ENCODE results near the gene OSCP1.
A peak's percentile ranks its signal among the peaks of the same experiment; 100 is the strongest.

OSCP1 gene

GRCh38 chr1:36380782-36381181 is 69.5 kb downstream of the OSCP1 start:
- no peak for DNase-seq

- DNase-seq, result no peak
Measured at GRCh38 chr1:36380143-36380619, 70.1 kb downstream of the OSCP1 start.

GRCh38 chr1:36377791-36378492 is 72.3 kb downstream of the OSCP1 start:
- DNase-seq, result no peak

- no peak for DNase-seq
Measured at GRCh38 chr1:36372617-36373016, 77.6 kb downstream of the OSCP1 start.

GRCh38 chr1:36369061-36369861 is 81.0 kb downstream of the OSCP1 start:
- peak; percentile 75 to 86 for DNase-seq

Data from CD4-positive, alpha-beta T cell treated with Interleukin-1 beta for 1 hour (primary cell).